GM12878 (cell line): Measurements from ENCODE around the gene DOCK9.

Experiments used
- BMI1 ChIP-seq: fragments of 450-650 bp; IDR thresholded peaks from 2 replicates; pipeline ENCODE4 v1.6.1; 2016; ENCODE audit warnings: mild to moderate bottlenecking, moderate library complexity, borderline replicate concordance
- ESRRA ChIP-seq: IDR thresholded peaks from 2 replicates; pipeline ENCODE4 v1.6.1; 2012; ENCODE audit warnings: mild to moderate bottlenecking, low read length, improper control_type of control experiment
- IKZF1 ChIP-seq: fragments of 450-650 bp; conservative IDR thresholded peaks from 2 replicates; pipeline ENCODE4 v1.6.1; 2017; ENCODE audit warnings: antibody characterized with exemption, mild to moderate bottlenecking
- TF ChIP-seq, protein P1 (sequence below): IDR thresholded peaks from 2 replicates; pipeline ENCODE4 v1.6.1; 2012; ENCODE audit warnings: low read depth, low read length, improper control_type of control experiment
- TF ChIP-seq, protein P2 (sequence below): fragments of 450-650 bp; IDR thresholded peaks from 2 replicates; pipeline ENCODE4 v1.6.1; 2016; ENCODE audit warnings: mild to moderate bottlenecking
- TF ChIP-seq, protein P3 (sequence below): fragments of 150-350 bp; IDR thresholded peaks from 2 replicates; pipeline ENCODE4 v1.6.1; 2016; ENCODE audit warnings: low read depth, low read length
- TF ChIP-seq, protein P4 (sequence below): fragments of 450-650 bp; IDR thresholded peaks from 2 replicates; pipeline ENCODE4 v1.6.1; 2018; ENCODE audit warnings: borderline replicate concordance, mild to moderate bottlenecking; ENCODE audit not compliant: partially characterized antibody
- TF ChIP-seq, protein P5 (sequence below), 3 experiments: IDR thresholded peaks in 2 of 3; conservative IDR thresholded peaks in 1 of 3; 2 replicates each; pipeline ENCODE4 v1.5.1; 2011; ENCODE audit warnings: low read depth in 3 of 3, low read length in 3 of 3, mild to moderate bottlenecking in 3 of 3, control low read depth in 2 of 3, moderate library complexity in 2 of 3, inconsistent platforms in 1 of 3, mixed read lengths in 1 of 3; ENCODE audit not compliant: control insufficient read depth in 2 of 3, insufficient read depth in 1 of 3; ENCODE audit errors: extremely low read depth in 1 of 3

DNA sequence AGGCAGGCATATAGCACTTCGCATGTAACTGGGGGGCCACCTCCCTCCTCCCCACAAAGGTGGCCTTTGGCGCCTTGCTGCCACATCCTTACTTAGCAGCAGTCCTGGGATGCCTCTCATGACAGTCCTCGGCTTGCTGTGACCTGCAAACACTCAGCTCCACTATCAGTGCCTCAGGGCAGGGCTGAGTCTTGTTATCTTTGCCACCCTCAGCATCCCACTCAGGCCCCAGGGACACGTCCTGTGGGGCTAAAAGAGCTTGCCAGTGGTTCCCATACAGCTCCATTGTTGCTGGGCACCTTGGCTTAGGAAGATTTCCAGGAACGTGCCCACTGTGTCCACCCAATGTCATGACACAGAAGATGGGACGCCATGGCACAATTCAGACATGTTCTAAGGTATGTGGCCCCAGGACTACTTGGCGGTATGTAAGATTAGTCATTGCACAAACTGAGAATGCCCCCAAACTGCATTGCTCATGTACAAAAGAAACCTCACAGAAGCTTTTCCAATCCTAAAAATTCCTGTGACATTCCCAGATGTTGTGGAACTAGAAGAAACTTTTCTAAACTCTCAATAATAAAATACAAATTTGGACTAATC, 16.3 kb downstream of the DOCK9 start:
- TF ChIP-seq BMI1 = no peak
- TF ChIP-seq, protein P1, sequence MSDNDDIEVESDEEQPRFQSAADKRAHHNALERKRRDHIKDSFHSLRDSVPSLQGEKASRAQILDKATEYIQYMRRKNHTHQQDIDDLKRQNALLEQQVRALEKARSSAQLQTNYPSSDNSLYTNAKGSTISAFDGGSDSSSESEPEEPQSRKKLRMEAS = no peak
- TF ChIP-seq ESRRA = no peak
- TF ChIP-seq, protein P2, sequence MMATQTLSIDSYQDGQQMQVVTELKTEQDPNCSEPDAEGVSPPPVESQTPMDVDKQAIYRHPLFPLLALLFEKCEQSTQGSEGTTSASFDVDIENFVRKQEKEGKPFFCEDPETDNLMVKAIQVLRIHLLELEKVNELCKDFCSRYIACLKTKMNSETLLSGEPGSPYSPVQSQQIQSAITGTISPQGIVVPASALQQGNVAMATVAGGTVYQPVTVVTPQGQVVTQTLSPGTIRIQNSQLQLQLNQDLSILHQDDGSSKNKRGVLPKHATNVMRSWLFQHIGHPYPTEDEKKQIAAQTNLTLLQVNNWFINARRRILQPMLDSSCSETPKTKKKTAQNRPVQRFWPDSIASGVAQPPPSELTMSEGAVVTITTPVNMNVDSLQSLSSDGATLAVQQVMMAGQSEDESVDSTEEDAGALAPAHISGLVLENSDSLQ = no peak
- TF ChIP-seq, protein P3, sequence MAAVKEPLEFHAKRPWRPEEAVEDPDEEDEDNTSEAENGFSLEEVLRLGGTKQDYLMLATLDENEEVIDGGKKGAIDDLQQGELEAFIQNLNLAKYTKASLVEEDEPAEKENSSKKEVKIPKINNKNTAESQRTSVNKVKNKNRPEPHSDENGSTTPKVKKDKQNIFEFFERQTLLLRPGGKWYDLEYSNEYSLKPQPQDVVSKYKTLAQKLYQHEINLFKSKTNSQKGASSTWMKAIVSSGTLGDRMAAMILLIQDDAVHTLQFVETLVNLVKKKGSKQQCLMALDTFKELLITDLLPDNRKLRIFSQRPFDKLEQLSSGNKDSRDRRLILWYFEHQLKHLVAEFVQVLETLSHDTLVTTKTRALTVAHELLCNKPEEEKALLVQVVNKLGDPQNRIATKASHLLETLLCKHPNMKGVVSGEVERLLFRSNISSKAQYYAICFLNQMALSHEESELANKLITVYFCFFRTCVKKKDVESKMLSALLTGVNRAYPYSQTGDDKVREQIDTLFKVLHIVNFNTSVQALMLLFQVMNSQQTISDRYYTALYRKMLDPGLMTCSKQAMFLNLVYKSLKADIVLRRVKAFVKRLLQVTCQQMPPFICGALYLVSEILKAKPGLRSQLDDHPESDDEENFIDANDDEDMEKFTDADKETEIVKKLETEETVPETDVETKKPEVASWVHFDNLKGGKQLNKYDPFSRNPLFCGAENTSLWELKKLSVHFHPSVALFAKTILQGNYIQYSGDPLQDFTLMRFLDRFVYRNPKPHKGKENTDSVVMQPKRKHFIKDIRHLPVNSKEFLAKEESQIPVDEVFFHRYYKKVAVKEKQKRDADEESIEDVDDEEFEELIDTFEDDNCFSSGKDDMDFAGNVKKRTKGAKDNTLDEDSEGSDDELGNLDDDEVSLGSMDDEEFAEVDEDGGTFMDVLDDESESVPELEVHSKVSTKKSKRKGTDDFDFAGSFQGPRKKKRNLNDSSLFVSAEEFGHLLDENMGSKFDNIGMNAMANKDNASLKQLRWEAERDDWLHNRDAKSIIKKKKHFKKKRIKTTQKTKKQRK = no peak
- TF ChIP-seq, protein P4, sequence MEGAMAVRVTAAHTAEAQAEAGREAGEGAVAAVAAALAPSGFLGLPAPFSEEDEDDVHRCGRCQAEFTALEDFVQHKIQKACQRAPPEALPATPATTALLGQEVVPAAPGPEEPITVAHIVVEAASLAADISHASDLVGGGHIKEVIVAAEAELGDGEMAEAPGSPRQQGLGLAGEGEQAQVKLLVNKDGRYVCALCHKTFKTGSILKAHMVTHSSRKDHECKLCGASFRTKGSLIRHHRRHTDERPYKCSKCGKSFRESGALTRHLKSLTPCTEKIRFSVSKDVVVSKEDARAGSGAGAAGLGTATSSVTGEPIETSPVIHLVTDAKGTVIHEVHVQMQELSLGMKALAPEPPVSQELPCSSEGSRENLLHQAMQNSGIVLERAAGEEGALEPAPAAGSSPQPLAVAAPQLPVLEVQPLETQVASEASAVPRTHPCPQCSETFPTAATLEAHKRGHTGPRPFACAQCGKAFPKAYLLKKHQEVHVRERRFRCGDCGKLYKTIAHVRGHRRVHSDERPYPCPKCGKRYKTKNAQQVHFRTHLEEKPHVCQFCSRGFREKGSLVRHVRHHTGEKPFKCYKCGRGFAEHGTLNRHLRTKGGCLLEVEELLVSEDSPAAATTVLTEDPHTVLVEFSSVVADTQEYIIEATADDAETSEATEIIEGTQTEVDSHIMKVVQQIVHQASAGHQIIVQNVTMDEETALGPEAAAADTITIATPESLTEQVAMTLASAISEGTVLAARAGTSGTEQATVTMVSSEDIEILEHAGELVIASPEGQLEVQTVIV = no peak
- TF ChIP-seq, protein P5, sequence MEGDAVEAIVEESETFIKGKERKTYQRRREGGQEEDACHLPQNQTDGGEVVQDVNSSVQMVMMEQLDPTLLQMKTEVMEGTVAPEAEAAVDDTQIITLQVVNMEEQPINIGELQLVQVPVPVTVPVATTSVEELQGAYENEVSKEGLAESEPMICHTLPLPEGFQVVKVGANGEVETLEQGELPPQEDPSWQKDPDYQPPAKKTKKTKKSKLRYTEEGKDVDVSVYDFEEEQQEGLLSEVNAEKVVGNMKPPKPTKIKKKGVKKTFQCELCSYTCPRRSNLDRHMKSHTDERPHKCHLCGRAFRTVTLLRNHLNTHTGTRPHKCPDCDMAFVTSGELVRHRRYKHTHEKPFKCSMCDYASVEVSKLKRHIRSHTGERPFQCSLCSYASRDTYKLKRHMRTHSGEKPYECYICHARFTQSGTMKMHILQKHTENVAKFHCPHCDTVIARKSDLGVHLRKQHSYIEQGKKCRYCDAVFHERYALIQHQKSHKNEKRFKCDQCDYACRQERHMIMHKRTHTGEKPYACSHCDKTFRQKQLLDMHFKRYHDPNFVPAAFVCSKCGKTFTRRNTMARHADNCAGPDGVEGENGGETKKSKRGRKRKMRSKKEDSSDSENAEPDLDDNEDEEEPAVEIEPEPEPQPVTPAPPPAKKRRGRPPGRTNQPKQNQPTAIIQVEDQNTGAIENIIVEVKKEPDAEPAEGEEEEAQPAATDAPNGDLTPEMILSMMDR (IDR thresholded peaks at IDR 0.05 in 2 of 3, conservative IDR thresholded peaks at IDR 0.05 in 1 of 3; ENCODE audit: control insufficient read depth in 2 of 3, extremely low read depth in 1 of 3, insufficient read depth in 1 of 3, low read depth in 3 of 3, low read length in 3 of 3) = no peak
- no peak for TF ChIP-seq IKZF1
